NCI-H2107 treated with DMSO at 0.1 percent for 48 hours (cell line): ENCODE results near the gene DHX16.

Experiments used
- DNase-seq: peaks from one replicate; lab custom pipeline; 2025; ENCODE audit not compliant: unreplicated experiment; lab: John Stamatoyannopoulos, UW

DHX16 gene

GRCh38 chr6:30611150-30611855 lies 61.5 kb downstream of the DHX16 start:
- no peak for DNase-seq

- DNase-seq: no peak
Measured at GRCh38 chr6:30610065-30610464, 62.7 kb downstream of the DHX16 start.

GRCh38 chr6:30603961-30604360 lies 68.8 kb downstream of the DHX16 start:
- DNase-seq: no peak
